Measurements from ENCODE around the gene PLXNA4.

DNA sequence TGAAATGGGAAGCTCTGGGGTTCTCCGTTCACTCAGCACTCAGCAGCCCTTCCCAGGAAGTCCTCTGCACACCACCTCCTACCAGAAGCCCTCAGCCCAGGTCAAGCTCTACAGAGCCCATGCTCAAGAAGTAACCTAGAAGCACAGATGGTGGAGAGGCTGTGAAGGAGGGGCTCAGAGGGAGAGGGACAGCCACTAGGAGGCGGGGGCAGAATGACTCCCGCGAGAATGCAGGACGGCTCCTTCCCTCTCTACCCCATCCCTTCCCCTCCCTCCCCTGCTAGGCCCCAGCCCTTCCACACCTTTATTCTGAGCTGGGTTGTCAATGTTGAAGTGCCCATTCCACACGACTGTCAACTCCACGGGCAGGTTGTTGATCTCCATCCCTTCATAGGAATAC is 373.2 kb downstream of the PLXNA4 start:
- no peak for TF ChIP-seq EZH2phosphoT487 (IDR thresholded peaks at IDR 0.05; ENCODE audit: insufficient read depth, low read depth)
- no peak for TF ChIP-seq EZH2 (IDR thresholded peaks at IDR 0.05; ENCODE audit: insufficient read depth, poor library complexity, severe bottlenecking)

Measured in GM23248 (cell line).